Uterus (tissue), 2 donors: ENCODE measurements around the gene ING2.

Experiments
- POLR2A ChIP-seq, 2 donors: fragments of 450-650 bp; IDR thresholded peaks; one replicate each; pipeline ENCODE4 v1.6.1; 2016; ENCODE audit warnings: antibody characterized with exemption in 2 of 2, mild to moderate bottlenecking in 1 of 2, moderate library complexity in 1 of 2
- TF ChIP-seq, protein P1 (sequence below), 4 experiments: fragments of 200-600 bp in 2 of 4; fragments of 450-650 bp in 2 of 4; sonication (generic) in 2 of 4; IDR thresholded peaks; one replicate each; pipeline ENCODE4 v1.5.1; 2016 to 2019; ENCODE audit warnings: antibody characterized with exemption in 4 of 4, mild to moderate bottlenecking in 2 of 4, moderate library complexity in 1 of 4

DNA sequence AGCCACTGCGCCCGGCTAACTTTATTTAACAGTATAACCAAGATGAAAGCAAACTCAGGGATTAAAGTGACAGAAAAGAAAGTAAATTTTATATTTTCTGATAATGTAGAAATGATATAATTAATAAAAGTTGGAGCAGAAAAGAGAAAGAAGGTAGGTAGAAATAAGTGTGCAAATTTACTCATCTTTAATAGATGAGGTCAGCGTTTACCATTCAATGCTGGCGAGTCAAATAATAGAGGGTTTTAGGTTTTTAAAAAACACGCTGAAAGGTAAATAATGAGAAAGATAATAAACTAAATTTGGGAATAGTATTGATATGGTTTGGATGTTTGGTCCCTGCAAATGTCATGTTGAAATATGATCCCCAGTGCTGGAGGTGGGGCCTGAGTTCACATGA is 46.9 kb upstream of the ING2 start:
- no peak for TF ChIP-seq POLR2A (IDR thresholded peaks at IDR 0.05)
- TF ChIP-seq, protein P1, sequence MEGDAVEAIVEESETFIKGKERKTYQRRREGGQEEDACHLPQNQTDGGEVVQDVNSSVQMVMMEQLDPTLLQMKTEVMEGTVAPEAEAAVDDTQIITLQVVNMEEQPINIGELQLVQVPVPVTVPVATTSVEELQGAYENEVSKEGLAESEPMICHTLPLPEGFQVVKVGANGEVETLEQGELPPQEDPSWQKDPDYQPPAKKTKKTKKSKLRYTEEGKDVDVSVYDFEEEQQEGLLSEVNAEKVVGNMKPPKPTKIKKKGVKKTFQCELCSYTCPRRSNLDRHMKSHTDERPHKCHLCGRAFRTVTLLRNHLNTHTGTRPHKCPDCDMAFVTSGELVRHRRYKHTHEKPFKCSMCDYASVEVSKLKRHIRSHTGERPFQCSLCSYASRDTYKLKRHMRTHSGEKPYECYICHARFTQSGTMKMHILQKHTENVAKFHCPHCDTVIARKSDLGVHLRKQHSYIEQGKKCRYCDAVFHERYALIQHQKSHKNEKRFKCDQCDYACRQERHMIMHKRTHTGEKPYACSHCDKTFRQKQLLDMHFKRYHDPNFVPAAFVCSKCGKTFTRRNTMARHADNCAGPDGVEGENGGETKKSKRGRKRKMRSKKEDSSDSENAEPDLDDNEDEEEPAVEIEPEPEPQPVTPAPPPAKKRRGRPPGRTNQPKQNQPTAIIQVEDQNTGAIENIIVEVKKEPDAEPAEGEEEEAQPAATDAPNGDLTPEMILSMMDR (IDR thresholded peaks at IDR 0.05) = no peak
